ENCODE results near the gene MRPL48. TPM values are rescaled to one million over a fixed set of nuclear protein-coding genes. Genes with fewer than 3 reads are reported as not detected.
A peak's percentile ranks its signal among the peaks of the same experiment; 100 is the strongest.

MRPL48 gene
- total RNA-seq, 4 donors from 2014 or later, result 10.7 to 19.8 (median 12.3) TPM

GRCh38 chr11:73889536-73889935 lies 101.9 kb downstream of the MRPL48 start:
- DNase-seq (ENCODE audit: low spot score), result no peak
- no peak for ATAC-seq (ENCODE audit: low FRiP score)

GRCh38 chr11:73893041-73893440 lies 105.4 kb downstream of the MRPL48 start:
- no peak for DNase-seq (ENCODE audit: low spot score)
- TF ChIP-seq CTCF (IDR thresholded peaks at IDR 0.05), result no peak
- no peak for ATAC-seq (ENCODE audit: low FRiP score)

More at GRCh38 chr11:73889536-73889935, 101.9 kb downstream of the MRPL48 start:
- no peak for TF ChIP-seq CTCF (IDR thresholded peaks at IDR 0.05)

GRCh38 chr11:73894725-73895335 lies 107.2 kb downstream of the MRPL48 start:
- TF ChIP-seq CTCF (IDR thresholded peaks at IDR 0.05), result no peak
- DNase-seq (ENCODE audit: low spot score), result no peak
- ATAC-seq (ENCODE audit: low FRiP score), result no peak

GRCh38 chr11:73902303-73902702 lies 114.6 kb downstream of the MRPL48 start:
- ATAC-seq (ENCODE audit: low FRiP score) (no peak), DNase-seq (ENCODE audit: low spot score) (no peak)
- no peak for TF ChIP-seq CTCF (IDR thresholded peaks at IDR 0.05)

- no peak for TF ChIP-seq CTCF (IDR thresholded peaks at IDR 0.05)
- ATAC-seq (ENCODE audit: low FRiP score) (peak; percentile 68), DNase-seq (ENCODE audit: low spot score) (no peak)
These were observed 119.5 kb downstream of the MRPL48 start for GRCh38 chr11:73907191-73907590.

- TF ChIP-seq CTCF (IDR thresholded peaks at IDR 0.05), result no peak
- DNase-seq (ENCODE audit: low spot score) (no peak), ATAC-seq (ENCODE audit: low FRiP score) (no peak)
These were observed 124.4 kb downstream of the MRPL48 start for GRCh38 chr11:73912026-73912425.

- DNase-seq (ENCODE audit: low spot score) (no peak), ATAC-seq (ENCODE audit: low FRiP score) (no peak)
- no peak for TF ChIP-seq CTCF (IDR thresholded peaks at IDR 0.05)
These were observed 125.8 kb downstream of the MRPL48 start for GRCh38 chr11:73913472-73913871.
